GM06990 (cell line): ENCODE results near the gene CCDC34.
A peak's percentile ranks its signal among the peaks of the same experiment; 100 is the strongest.

Experiments used
- DNase-seq: peaks from one replicate; pipeline ENCODE4 v3.0.0-alpha.2; 2011; ENCODE audit not compliant: insufficient read length; ENCODE audit errors: extremely low read depth
- H3K27me3 ChIP-seq: replicated peaks from 2 replicates; pipeline ENCODE4 v1.6.0; 2011; ENCODE audit warnings: low read length; ENCODE audit not compliant: control insufficient read depth, insufficient read depth
- H3K36me3 ChIP-seq: 2 replicates; pipeline ENCODE4 v1.5.1; 2011; ENCODE audit warnings: low read length; ENCODE audit not compliant: control insufficient read depth, insufficient read depth
- H3K4me3 ChIP-seq: replicated peaks from 2 replicates; pipeline ENCODE4 v1.5.1; 2011; ENCODE audit warnings: low read depth, mild to moderate bottlenecking, control low read depth, low read length
- CTCF ChIP-seq: IDR thresholded peaks from 2 replicates; pipeline ENCODE4 v1.5.1; 2011; ENCODE audit warnings: low read length, control low read depth, mild to moderate bottlenecking, inconsistent platforms; ENCODE audit not compliant: insufficient read depth, poor library complexity, severe bottlenecking

Gene CCDC34

DNA sequence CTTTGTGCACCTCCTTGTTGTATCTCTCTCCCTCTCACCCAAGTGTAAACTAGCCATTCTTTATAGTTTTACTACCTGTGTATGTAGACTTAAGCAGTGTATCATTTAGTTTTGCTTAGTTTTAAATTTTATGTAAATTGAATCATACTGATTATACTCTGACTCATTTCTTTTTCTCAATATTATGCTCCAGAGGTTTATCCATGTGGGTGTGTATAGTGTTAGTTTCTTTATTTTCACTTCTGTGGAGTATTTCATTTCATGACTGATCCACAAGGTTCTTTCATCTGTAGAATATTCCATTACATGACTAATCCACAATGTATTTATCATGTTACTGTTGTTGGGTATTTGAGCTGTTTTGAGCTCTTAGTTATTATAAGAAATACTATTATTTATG lies 62.0 kb downstream of the CCDC34 start:
- no peak for DNase-seq
- Histone ChIP-seq H3K27me3 (no peaks in the 10 kb centered on the region), H3K36me3 (no peaks in the 10 kb centered on the region), H3K4me3 (no peak overlapping the region)
- no peak for TF ChIP-seq CTCF

GRCh38 chr11:27297616-27298015 lies 65.4 kb downstream of the CCDC34 start:
- no peak for TF ChIP-seq CTCF
- no peak for DNase-seq
- Histone ChIP-seq H3K27me3 (no peaks in the 10 kb centered on the region), H3K4me3 (no peak overlapping the region), H3K36me3 (no peaks in the 10 kb centered on the region)

GRCh38 chr11:27296497-27296896 lies 66.5 kb downstream of the CCDC34 start:
- DNase-seq: no peak
- TF ChIP-seq CTCF: peak; percentile 77

GRCh38 chr11:27295928-27296327 lies 67.1 kb downstream of the CCDC34 start:
- no peaks in the 10 kb centered on the region for H3K27me3 ChIP-seq
- H3K4me3 ChIP-seq: no peak overlapping the region
- DNase-seq: no peak
- no peak for TF ChIP-seq CTCF
- H3K36me3 ChIP-seq: no peaks in the 10 kb centered on the region

More at GRCh38 chr11:27296497-27296896, 66.5 kb downstream of the CCDC34 start:
- Histone ChIP-seq H3K36me3 (no peaks in the 10 kb centered on the region), H3K4me3 (no peak overlapping the region), H3K27me3 (no peaks in the 10 kb centered on the region)

DNA sequence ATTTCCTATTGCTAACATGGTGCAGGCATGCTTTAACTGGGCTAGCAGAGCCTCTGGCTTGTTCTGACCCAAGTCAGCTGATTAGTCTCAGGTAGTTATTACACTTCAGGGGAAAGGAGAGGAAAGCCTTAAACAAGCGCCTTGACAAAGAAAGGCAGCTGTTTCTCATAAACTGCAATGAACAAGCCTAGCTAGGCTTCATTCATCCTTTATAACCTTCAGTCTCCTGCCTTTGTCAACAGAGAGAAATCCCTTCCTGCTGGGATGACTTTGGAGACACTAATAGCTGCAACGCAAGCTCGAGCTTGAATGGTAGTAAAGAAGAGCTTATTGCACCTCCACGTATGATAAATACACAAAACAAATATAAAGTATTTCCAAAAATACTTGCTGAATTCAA lies 68.4 kb downstream of the CCDC34 start:
- no peaks in the 10 kb centered on the region for H3K36me3 ChIP-seq
- no peak for DNase-seq
- no peak overlapping the region for H3K4me3 ChIP-seq
- TF ChIP-seq CTCF: no peak
- H3K27me3 ChIP-seq: no peaks in the 10 kb centered on the region
